ENCODE results near the gene GOPC. TPM values are rescaled to one million over a fixed set of nuclear protein-coding genes. Genes with fewer than 3 reads are reported as not detected.

GOPC gene
- total and polyA plus RNA-seq, 2 of the 8 experiments (the other 6 are each of a cell fraction or from before 2014, with no cell fraction given): 5.3 to 19.4 TPM

DNA sequence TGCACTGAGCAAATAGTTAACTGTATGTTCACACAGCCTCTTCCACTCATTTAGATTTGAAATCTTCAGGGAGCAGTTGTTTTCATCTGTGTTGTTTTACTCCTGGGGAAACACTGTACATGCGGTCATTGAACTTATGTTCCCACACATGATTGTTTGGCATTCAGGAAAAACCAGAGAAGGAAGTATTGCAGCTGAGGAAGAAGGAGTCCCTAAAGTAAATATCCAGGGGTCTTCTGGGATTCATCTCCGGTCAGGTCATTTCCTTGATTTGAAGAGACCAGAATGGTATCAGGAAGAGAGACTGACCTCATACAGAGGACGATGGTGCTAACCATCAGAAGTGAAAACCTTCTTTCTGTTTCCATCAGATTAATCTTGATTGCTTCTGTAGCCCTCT lies 67.3 kb downstream of the GOPC start:
- Histone ChIP-seq H2BK120ac (replicated peaks; ENCODE audit: low read depth, low read length) (no peak overlapping the region), H3K9ac (replicated peaks in 1 of 4; ENCODE audit: extremely low read depth in 1 of 4, low read depth in 3 of 4, low read length in 3 of 4) (no peak overlapping the region), H4K91ac (replicated peaks; ENCODE audit: insufficient read length, low read length) (no peak overlapping the region), H4K20me1 (replicated peaks in 1 of 2; ENCODE audit: control insufficient read depth in 1 of 2, insufficient read depth in 2 of 2, low read length in 2 of 2) (no peaks in the 10 kb centered on the region), H3K56ac (replicated peaks; ENCODE audit: insufficient read length, low read depth, low read length) (no peak overlapping the region), H4K8ac (ENCODE audit: extremely low read depth, insufficient read depth, low read length) (no peak overlapping the region), H3K18ac (ENCODE audit: extremely low read depth, low read length) (no peak overlapping the region), H3K79me1 (ENCODE audit: low read depth, low read length) (no peaks in the 10 kb centered on the region), H3K4me1 (replicated peaks in 1 of 4; ENCODE audit: control insufficient read depth in 3 of 4, insufficient read depth in 4 of 4, low read length in 3 of 4) (no peaks in the 10 kb centered on the region), H3K36me3 (ENCODE audit: control insufficient read depth in 2 of 4, insufficient read depth in 4 of 4, low read length in 3 of 4) (peaks cover 0 to 3% (median 0%) of the 10 kb centered on the region in 4 experiments; a peak in 1 of 8 replicates), H3K23me2 (ENCODE audit: low read depth, low read length) (no peaks in the 10 kb centered on the region), H3K79me2 (ENCODE audit: control insufficient read depth in 1 of 2, insufficient read depth in 2 of 2, low read length in 2 of 2) (no peaks in the 10 kb centered on the region), H2BK15ac (ENCODE audit: low read length) (no peak overlapping the region), H3K27ac (ENCODE audit: low read depth, low read length) (no peak overlapping the region), H2AK5ac (ENCODE audit: low read depth, low read length) (no peak overlapping the region), H2BK5ac (ENCODE audit: low read depth, low read length) (no peak overlapping the region), H3K23ac (ENCODE audit: insufficient read length) (no peak overlapping the region), H3K27me3 (replicated peaks in 1 of 4; ENCODE audit: control insufficient read depth in 3 of 4, extremely low read depth in 1 of 4, insufficient read depth in 3 of 4, low read length in 3 of 4) (no peaks in the 10 kb centered on the region), H3K9me3 (ENCODE audit: insufficient read depth in 2 of 2, low read depth in 1 of 2, low read length in 1 of 2) (no peaks in the 10 kb centered on the region), H2AFZ (ENCODE audit: low read length) (no peak overlapping the region), H3K14ac (ENCODE audit: insufficient read length) (no peak overlapping the region), H2BK12ac (ENCODE audit: low read depth, low read length) (no peak overlapping the region), H3K4ac (replicated peaks; ENCODE audit: insufficient read length, low read depth, low read length) (no peak overlapping the region), H3K4me2 (ENCODE audit: insufficient read depth in 1 of 2, low read depth in 2 of 2, low read length in 2 of 2) (no peak overlapping the region), H4K5ac (ENCODE audit: insufficient read length, low read depth, low read length) (no peak overlapping the region), H2BK20ac (ENCODE audit: low read length) (no peak overlapping the region), H3K4me3 (ENCODE audit: extremely low read depth in 1 of 4, insufficient read depth in 2 of 4, low read depth in 3 of 4, low read length in 4 of 4) (no peak overlapping the region)
- no peak for FAIRE-seq
- 93% methylated on average over 3 of the region's 3 CpGs; no CpG with 5 or more reads in 1 of the 2 experiments for WGBS, 2 experiments (ENCODE audit: extremely low coverage in 1 of 2, insufficient coverage in 1 of 2, insufficient read length in 1 of 2, insufficient replicate concordance in 2 of 2, low coverage in 1 of 2, low lambda C conversion rate in 2 of 2, missing lambda C conversion rate in 1 of 2)
- ChIA-PET POLR2A (ENCODE audit: partially characterized antibody) (no interaction called here), CTCF (ENCODE audit: partially characterized antibody) (interaction anchor here (0.9 to 2.0 kb wide), 3 partner anchors 21 to 65 kb away, joined by 3 to 7 read pairs (median 4); no protein-coding TSS in a partner anchor)
- DNase-seq (ENCODE audit: low read depth in 1 of 2, low spot score in 2 of 2): no peak
- TF ChIP-seq KDM5A (IDR thresholded peaks at IDR 0.05; ENCODE audit: low read length) (no peak), JUND (IDR thresholded peaks at IDR 0.05; ENCODE audit: low read length) (no peak), TEAD4 (IDR thresholded peaks at IDR 0.05; ENCODE audit: low read depth, low read length) (no peak), KDM4A (IDR thresholded peaks at IDR 0.05; ENCODE audit: low read depth, low read length, severe bottlenecking) (no peak), TBP (IDR thresholded peaks at IDR 0.05; ENCODE audit: low read depth, low read length) (no peak), KDM1A (IDR thresholded peaks at IDR 0.05; ENCODE audit: borderline replicate concordance, low read length) (no peak), CHD1 (IDR thresholded peaks at IDR 0.05; ENCODE audit: low read depth, low read length) (no peak), YY1 (IDR thresholded peaks at IDR 0.05; ENCODE audit: low read depth, low read length) (no peak), GTF2F1 (IDR thresholded peaks at IDR 0.05; ENCODE audit: borderline replicate concordance, low read depth, low read length) (no peak)
